ENCODE data around the gene NOB1.
"Not testable (repeated sequence)": the region's sequence is repeated elsewhere in the genome, so short reads cannot be mapped to it uniquely, and the experiment has no call there.

NOB1 gene

DNA sequence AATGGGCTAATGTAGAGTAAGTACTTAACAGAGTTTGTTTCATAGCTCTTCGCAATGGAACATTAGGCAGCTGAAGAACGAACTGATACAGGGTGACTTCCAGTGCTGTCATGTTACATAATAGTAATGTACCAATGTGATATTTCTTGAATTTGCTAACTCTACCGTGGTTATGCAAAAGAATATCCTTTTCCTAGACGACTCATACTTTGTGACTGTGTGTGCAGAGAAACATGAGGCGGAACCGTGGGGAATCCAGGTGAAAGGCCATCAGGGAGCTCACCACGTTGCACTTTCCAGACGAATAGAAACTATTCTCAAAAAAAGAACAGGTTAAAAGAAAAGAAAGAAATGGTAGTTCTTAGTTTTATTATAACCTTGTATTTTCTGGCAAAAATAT is 13.2 kb downstream of the NOB1 start:
- Histone ChIP-seq H3K9ac (ENCODE audit: low read depth, low read length) (no peak overlapping the region), H3K9me3 (ENCODE audit: insufficient read depth, low read length, severe bottlenecking) (no peaks in the 10 kb centered on the region), H3K4me3 (ENCODE audit: low read depth in 1 of 2, low read length in 2 of 2) (no peak overlapping the region), H3K27ac (ENCODE audit: low read length) (no peak overlapping the region), H3K36me3 (ENCODE audit: insufficient read depth, low read length) (peaks cover 67% of the 10 kb centered on the region), H3K4me1 (ENCODE audit: insufficient read depth, low read length) (no peaks in the 10 kb centered on the region), H3K4me2 (ENCODE audit: insufficient read depth, low read length) (no peak overlapping the region), H2AFZ (ENCODE audit: low read depth, low read length) (no peak overlapping the region), H3K79me2 (ENCODE audit: insufficient read depth, low read length) (0 out of 2 replicates have a peak, but pooled peaks cover 6% of the 10 kb centered on the region), H3K27me3 (ENCODE audit: insufficient read depth, low read length, poor library complexity) (no peaks in the 10 kb centered on the region), H4K20me1 (ENCODE audit: insufficient read depth, low read length) (peaks cover 9% of the 10 kb centered on the region; the same call in 1 of the 2 replicates)
- ATAC-seq (ENCODE audit: insufficient read depth, low read depth) (no peak), DNase-seq (no peak)
- TF ChIP-seq EZH2 (IDR thresholded peaks at IDR 0.05; ENCODE audit: borderline replicate concordance, low read depth, low read length, severe bottlenecking) (no peak), CTCF (IDR thresholded peaks at IDR 0.05; ENCODE audit: borderline replicate concordance, extremely low read depth, low read length, poor library complexity, severe bottlenecking) (no peak)

- Histone ChIP-seq H3K4me3 (ENCODE audit: low read depth in 1 of 2, low read length in 2 of 2) (no peak overlapping the region), H3K4me2 (ENCODE audit: insufficient read depth, low read length) (no peak overlapping the region), H3K27me3 (ENCODE audit: insufficient read depth, low read length, poor library complexity) (no peaks in the 10 kb centered on the region), H3K27ac (ENCODE audit: low read length) (no peak overlapping the region), H2AFZ (ENCODE audit: low read depth, low read length) (no peak overlapping the region), H3K9ac (ENCODE audit: low read depth, low read length) (no peak overlapping the region), H4K20me1 (ENCODE audit: insufficient read depth, low read length) (no peaks in the 10 kb centered on the region), H3K79me2 (ENCODE audit: insufficient read depth, low read length) (peaks cover 7% of the 10 kb centered on the region), H3K9me3 (ENCODE audit: insufficient read depth, low read length, severe bottlenecking) (no peaks in the 10 kb centered on the region), H3K4me1 (ENCODE audit: insufficient read depth, low read length) (peaks cover 13% of the 10 kb centered on the region), H3K36me3 (ENCODE audit: insufficient read depth, low read length) (no peaks in the 10 kb centered on the region)
- DNase-seq (no peak), ATAC-seq (ENCODE audit: insufficient read depth, low read depth) (no peak)
- TF ChIP-seq CTCF (IDR thresholded peaks at IDR 0.05; ENCODE audit: borderline replicate concordance, extremely low read depth, low read length, poor library complexity, severe bottlenecking) (no peak), EZH2 (IDR thresholded peaks at IDR 0.05; ENCODE audit: borderline replicate concordance, low read depth, low read length, severe bottlenecking) (no peak)
Observed at GRCh38 chr16:69732101-69732500, 22.6 kb downstream of the NOB1 start.

DNA sequence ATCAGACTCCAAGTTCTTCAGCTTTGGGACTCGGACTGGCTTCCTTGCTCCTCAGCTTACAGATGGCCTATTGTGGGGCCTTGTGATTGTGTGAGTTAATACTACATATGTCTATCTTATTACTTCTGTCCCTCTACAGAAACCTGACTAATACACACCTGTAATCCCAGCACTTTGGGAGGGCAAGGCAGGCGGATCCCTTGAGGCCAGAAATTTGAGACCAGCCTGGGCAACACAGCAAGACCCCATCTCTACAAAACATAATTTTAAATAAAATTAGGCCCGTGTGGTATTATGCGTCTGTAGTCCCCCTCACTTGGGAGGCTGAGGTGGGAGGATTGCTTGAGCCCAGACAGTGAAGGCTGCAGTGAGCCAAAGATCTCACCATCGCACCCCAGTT is 23.4 kb downstream of the NOB1 start:
- not testable (repeated sequence) for H3K36me3 ChIP-seq (ENCODE audit: insufficient read depth, low read length); H3K79me2 ChIP-seq (ENCODE audit: insufficient read depth, low read length); H3K27ac ChIP-seq (ENCODE audit: low read length); H3K4me2 ChIP-seq (ENCODE audit: insufficient read depth, low read length); DNase-seq; H2AFZ ChIP-seq (ENCODE audit: low read depth, low read length); H3K4me3 ChIP-seq (ENCODE audit: low read depth in 1 of 2, low read length in 2 of 2); H3K9ac ChIP-seq (ENCODE audit: low read depth, low read length); H3K9me3 ChIP-seq (ENCODE audit: insufficient read depth, low read length, severe bottlenecking); ATAC-seq (ENCODE audit: insufficient read depth, low read depth); H3K27me3 ChIP-seq (ENCODE audit: insufficient read depth, low read length, poor library complexity); H4K20me1 ChIP-seq (ENCODE audit: insufficient read depth, low read length)
- H3K4me1 ChIP-seq (ENCODE audit: insufficient read depth, low read length) = peaks cover 22% of the 10 kb centered on the region

DNA sequence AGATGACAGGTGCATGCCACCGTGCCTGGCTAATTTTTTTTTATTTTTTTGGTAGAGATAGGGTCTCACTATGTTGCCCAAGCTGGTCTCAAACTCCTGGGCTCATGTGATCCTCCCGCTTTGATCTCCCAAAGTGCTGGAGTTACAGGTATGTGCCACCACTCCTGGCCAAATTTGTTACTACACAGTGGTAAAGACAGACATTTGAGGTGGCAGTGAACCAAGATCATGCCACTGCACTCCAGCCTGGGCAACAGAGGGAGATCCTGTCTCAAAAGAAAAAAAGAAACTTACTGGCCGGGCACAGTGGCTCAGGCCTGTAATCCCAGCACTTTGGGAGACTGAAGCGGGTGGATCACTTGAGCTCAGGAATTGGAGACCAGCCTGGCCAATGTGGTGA is 25.7 kb downstream of the NOB1 start:
- DNase-seq; H3K4me3 ChIP-seq (ENCODE audit: low read depth in 1 of 2, low read length in 2 of 2); H3K79me2 ChIP-seq (ENCODE audit: insufficient read depth, low read length); H2AFZ ChIP-seq (ENCODE audit: low read depth, low read length); H4K20me1 ChIP-seq (ENCODE audit: insufficient read depth, low read length); ATAC-seq (ENCODE audit: insufficient read depth, low read depth); H3K36me3 ChIP-seq (ENCODE audit: insufficient read depth, low read length); H3K4me2 ChIP-seq (ENCODE audit: insufficient read depth, low read length); H3K9me3 ChIP-seq (ENCODE audit: insufficient read depth, low read length, severe bottlenecking); H3K27me3 ChIP-seq (ENCODE audit: insufficient read depth, low read length, poor library complexity); H3K27ac ChIP-seq (ENCODE audit: low read length); H3K9ac ChIP-seq (ENCODE audit: low read depth, low read length): not testable (repeated sequence)
- peaks cover 33% of the 10 kb centered on the region for H3K4me1 ChIP-seq (ENCODE audit: insufficient read depth, low read length)
